ENCODE measurements around the gene PDE4D. TPM values are rescaled to one million over a fixed set of nuclear protein-coding genes. Genes with fewer than 3 reads are reported as not detected.
"Not testable (repeated sequence)": the region's sequence is repeated elsewhere in the genome, so short reads cannot be mapped to it uniquely, and the experiment has no call there.

PDE4D gene
- total RNA-seq, 1 experiment from 2014 or later, result 291 TPM

- DNase-seq (ENCODE audit: extremely low read depth, low read depth), result no peak
These were observed 434.4 kb downstream of the PDE4D start for GRCh38 chr5:59458966-59459729.

GRCh38 chr5:59458321-59458720 lies 435.2 kb downstream of the PDE4D start:
- no peak for DNase-seq (ENCODE audit: extremely low read depth, low read depth)

GRCh38 chr5:59449905-59450644 lies 443.5 kb downstream of the PDE4D start:
- peak; percentile 13 for DNase-seq (ENCODE audit: extremely low read depth, low read depth)

- no peak for DNase-seq (ENCODE audit: extremely low read depth, low read depth)
These were observed 447.2 kb downstream of the PDE4D start for GRCh38 chr5:59446356-59446755.

GRCh38 chr5:59445741-59446140 lies 447.8 kb downstream of the PDE4D start:
- DNase-seq (ENCODE audit: extremely low read depth, low read depth), result no peak

- no peak for DNase-seq (ENCODE audit: extremely low read depth, low read depth)
These were observed 454.2 kb downstream of the PDE4D start for GRCh38 chr5:59439303-59439702.

- DNase-seq (ENCODE audit: extremely low read depth, low read depth), result no peak
These were observed 456.4 kb downstream of the PDE4D start for GRCh38 chr5:59437176-59437575.

- no peak for DNase-seq (ENCODE audit: extremely low read depth, low read depth)
These were observed 457.0 kb downstream of the PDE4D start for GRCh38 chr5:59436364-59437148.

- no peak for DNase-seq (ENCODE audit: extremely low read depth, low read depth)
These were observed 460.4 kb downstream of the PDE4D start for GRCh38 chr5:59433174-59433573.

GRCh38 chr5:59430066-59430685 lies 463.4 kb downstream of the PDE4D start:
- no peak for DNase-seq (ENCODE audit: extremely low read depth, low read depth)

- DNase-seq (ENCODE audit: extremely low read depth, low read depth), result no peak
These were observed 465.1 kb downstream of the PDE4D start for GRCh38 chr5:59428391-59428790.

- no peak for DNase-seq (ENCODE audit: extremely low read depth, low read depth)
These were observed 469.0 kb downstream of the PDE4D start for GRCh38 chr5:59424515-59424914.

- DNase-seq (ENCODE audit: extremely low read depth, low read depth), result no peak
These were observed 470.5 kb downstream of the PDE4D start for GRCh38 chr5:59423021-59423420.

- DNase-seq (ENCODE audit: extremely low read depth, low read depth), result no peak
These were observed 471.3 kb downstream of the PDE4D start for GRCh38 chr5:59421986-59422941.

- no peak for DNase-seq (ENCODE audit: extremely low read depth, low read depth)
These were observed 472.9 kb downstream of the PDE4D start for GRCh38 chr5:59420596-59420995.

GRCh38 chr5:59418808-59419207 lies 474.7 kb downstream of the PDE4D start:
- DNase-seq (ENCODE audit: extremely low read depth, low read depth), result no peak

- peak; percentile 88 for DNase-seq (ENCODE audit: extremely low read depth, low read depth)
These were observed 477.1 kb downstream of the PDE4D start for GRCh38 chr5:59416451-59416850.

GRCh38 chr5:59416026-59416425 lies 477.5 kb downstream of the PDE4D start:
- DNase-seq (ENCODE audit: extremely low read depth, low read depth), result peak; percentile 16

GRCh38 chr5:59412428-59412827 lies 481.1 kb downstream of the PDE4D start:
- no peak for DNase-seq (ENCODE audit: extremely low read depth, low read depth)

- DNase-seq (ENCODE audit: extremely low read depth, low read depth), result not testable (repeated sequence)
These were observed 484.5 kb downstream of the PDE4D start for GRCh38 chr5:59408997-59409396.
